Measurements from ENCODE around the gene ABCA12. TPM values are rescaled to one million over a fixed set of nuclear protein-coding genes. Genes with fewer than 3 reads are reported as not detected.

The ABCA12 gene
- total RNA-seq, 2 experiments from 2014 or later = not detected

DNA sequence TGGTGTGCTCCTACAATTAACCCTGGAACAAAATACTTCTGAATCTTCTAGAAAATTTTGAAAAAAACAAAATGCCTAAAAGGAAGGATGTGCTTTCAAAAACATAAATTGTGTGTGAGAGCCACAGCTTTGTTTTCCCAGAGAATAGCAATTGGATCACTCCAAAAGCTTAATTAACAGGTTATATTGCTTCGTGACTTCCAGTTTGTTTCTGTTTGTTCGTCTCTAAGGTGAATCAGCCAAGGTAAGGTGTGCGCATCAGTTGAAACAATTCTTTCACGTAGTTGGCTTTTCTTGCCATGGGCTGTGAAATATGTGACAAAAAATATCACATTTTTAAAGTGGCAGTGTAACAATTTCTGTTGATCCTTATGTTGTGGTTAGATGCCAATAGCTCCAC is 238.7 kb downstream of the ABCA12 start:
- CTCF ChIA-PET = no interaction called here

DNA sequence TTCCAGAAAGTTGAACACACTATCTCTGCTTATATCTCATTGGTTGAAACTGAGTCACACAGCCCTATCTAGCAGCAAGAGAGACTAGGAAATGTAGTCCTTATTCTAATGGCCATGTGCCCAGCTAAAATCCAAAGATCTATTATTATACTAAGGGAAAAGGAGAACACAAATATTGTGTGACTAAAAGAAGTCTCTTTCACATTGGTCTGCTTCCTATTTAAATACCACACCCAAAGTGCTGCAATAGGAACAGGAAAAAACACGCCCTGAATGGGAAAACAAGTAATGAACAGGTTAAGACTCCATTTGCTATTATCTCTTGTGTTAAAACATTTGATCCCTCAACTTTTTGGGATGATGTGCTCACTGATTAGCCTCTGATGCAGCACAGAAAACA is 242.2 kb downstream of the ABCA12 start:
- TF ChIP-seq, protein P1, sequence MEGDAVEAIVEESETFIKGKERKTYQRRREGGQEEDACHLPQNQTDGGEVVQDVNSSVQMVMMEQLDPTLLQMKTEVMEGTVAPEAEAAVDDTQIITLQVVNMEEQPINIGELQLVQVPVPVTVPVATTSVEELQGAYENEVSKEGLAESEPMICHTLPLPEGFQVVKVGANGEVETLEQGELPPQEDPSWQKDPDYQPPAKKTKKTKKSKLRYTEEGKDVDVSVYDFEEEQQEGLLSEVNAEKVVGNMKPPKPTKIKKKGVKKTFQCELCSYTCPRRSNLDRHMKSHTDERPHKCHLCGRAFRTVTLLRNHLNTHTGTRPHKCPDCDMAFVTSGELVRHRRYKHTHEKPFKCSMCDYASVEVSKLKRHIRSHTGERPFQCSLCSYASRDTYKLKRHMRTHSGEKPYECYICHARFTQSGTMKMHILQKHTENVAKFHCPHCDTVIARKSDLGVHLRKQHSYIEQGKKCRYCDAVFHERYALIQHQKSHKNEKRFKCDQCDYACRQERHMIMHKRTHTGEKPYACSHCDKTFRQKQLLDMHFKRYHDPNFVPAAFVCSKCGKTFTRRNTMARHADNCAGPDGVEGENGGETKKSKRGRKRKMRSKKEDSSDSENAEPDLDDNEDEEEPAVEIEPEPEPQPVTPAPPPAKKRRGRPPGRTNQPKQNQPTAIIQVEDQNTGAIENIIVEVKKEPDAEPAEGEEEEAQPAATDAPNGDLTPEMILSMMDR (IDR thresholded peaks at IDR 0.05) = no peak
- H3K27ac ChIP-seq (ENCODE audit: low read depth in 1 of 2, low read length in 2 of 2) = no peak overlapping the region
- Mint-ChIP-seq H3K36me3 (ENCODE audit: low read depth) (no peaks in the 10 kb centered on the region), H3K9me3 (no peaks in the 10 kb centered on the region), H3K4me3 (no peak overlapping the region), H3K4me1 (ENCODE audit: low read depth) (no peaks in the 10 kb centered on the region), H3K27me3 (peaks cover 9% of the 10 kb centered on the region), H3K27ac (no peak overlapping the region)
- no peaks in the 10 kb centered on the region for H3K27me3 ChIP-seq (ENCODE audit: control insufficient read depth in 1 of 2, insufficient read depth in 2 of 2, low read length in 2 of 2)
- no peak overlapping the region for H3K4me3 ChIP-seq (ENCODE audit: low read length)
- H3K9me3 ChIP-seq (ENCODE audit: control insufficient read depth in 1 of 2, insufficient read depth in 1 of 2, low read length in 2 of 2) = no peaks in the 10 kb centered on the region
- H3K36me3 ChIP-seq (ENCODE audit: insufficient read depth, low read length) = no peaks in the 10 kb centered on the region
- POLR2A ChIA-PET = no interaction called here
- ATAC-seq (ENCODE audit: poor library complexity) (no peak), DNase-seq (no peak)
- intact Hi-C loops (cut with DNase I, micrococcal nuclease) = no loop called here
- CTCF ChIA-PET = no interaction called here
- H3K4me1 ChIP-seq (ENCODE audit: insufficient read depth, low read length) = no peaks in the 10 kb centered on the region

More for the DNA sequence above, 238.7 kb downstream of the ABCA12 start:
- peaks cover 6% of the 10 kb centered on the region for H3K27me3 Mint-ChIP-seq
- DNase-seq (no peak), ATAC-seq (ENCODE audit: poor library complexity) (no peak)
- H3K4me1 Mint-ChIP-seq (ENCODE audit: low read depth) = no peaks in the 10 kb centered on the region
- H3K9me3 ChIP-seq (ENCODE audit: control insufficient read depth in 1 of 2, insufficient read depth in 1 of 2, low read length in 2 of 2) = no peaks in the 10 kb centered on the region
- H3K9me3 Mint-ChIP-seq = no peaks in the 10 kb centered on the region
- TF ChIP-seq, protein P1 (IDR thresholded peaks at IDR 0.05) = no peak
- no peak overlapping the region for H3K27ac Mint-ChIP-seq
- no peak overlapping the region for H3K4me3 ChIP-seq (ENCODE audit: low read length)
- no peak overlapping the region for H3K27ac ChIP-seq (ENCODE audit: low read depth in 1 of 2, low read length in 2 of 2)
- H3K4me1 ChIP-seq (ENCODE audit: insufficient read depth, low read length) = no peaks in the 10 kb centered on the region
- H3K36me3 Mint-ChIP-seq (ENCODE audit: low read depth) = no peaks in the 10 kb centered on the region
- no peak overlapping the region for H3K4me3 Mint-ChIP-seq
- H3K27me3 ChIP-seq (ENCODE audit: control insufficient read depth in 1 of 2, insufficient read depth in 2 of 2, low read length in 2 of 2) = no peaks in the 10 kb centered on the region
- no peaks in the 10 kb centered on the region for H3K36me3 ChIP-seq (ENCODE audit: insufficient read depth, low read length)
- intact Hi-C loops (cut with DNase I, micrococcal nuclease) = no loop called here
- POLR2A ChIA-PET = no interaction called here

DNA sequence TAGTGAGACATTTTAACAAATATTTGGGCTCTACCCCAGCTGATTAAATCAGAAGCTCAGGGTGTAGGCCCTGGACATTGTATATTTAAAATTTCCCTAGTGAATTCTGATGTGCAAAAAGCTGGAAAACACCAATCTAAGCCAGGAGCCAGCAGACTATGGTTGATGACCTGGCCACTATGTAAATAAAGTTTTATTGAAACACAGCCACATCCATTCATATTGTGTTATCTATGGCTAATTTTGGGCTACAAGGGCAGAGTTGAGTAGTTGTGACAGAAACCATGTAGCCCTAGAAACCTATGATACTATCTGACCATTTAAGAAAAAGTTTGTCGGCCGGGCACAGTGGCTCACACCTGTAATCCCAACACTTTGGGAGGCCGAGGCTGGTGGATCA is 243.0 kb downstream of the ABCA12 start:
- Mint-ChIP-seq H3K27ac (no peak overlapping the region), H3K9me3 (no peaks in the 10 kb centered on the region), H3K4me1 (ENCODE audit: low read depth) (no peaks in the 10 kb centered on the region), H3K27me3 (peaks cover 9% of the 10 kb centered on the region), H3K4me3 (no peak overlapping the region), H3K36me3 (ENCODE audit: low read depth) (no peaks in the 10 kb centered on the region)
- TF ChIP-seq, protein P1 (IDR thresholded peaks at IDR 0.05) = no peak
- ATAC-seq (ENCODE audit: poor library complexity) (no peak), DNase-seq (no peak)
- Histone ChIP-seq H3K27ac (ENCODE audit: low read depth in 1 of 2, low read length in 2 of 2) (no peak overlapping the region), H3K4me3 (ENCODE audit: low read length) (no peak overlapping the region), H3K4me1 (ENCODE audit: insufficient read depth, low read length) (no peaks in the 10 kb centered on the region), H3K36me3 (ENCODE audit: insufficient read depth, low read length) (no peaks in the 10 kb centered on the region), H3K27me3 (ENCODE audit: control insufficient read depth in 1 of 2, insufficient read depth in 2 of 2, low read length in 2 of 2) (no peaks in the 10 kb centered on the region), H3K9me3 (ENCODE audit: control insufficient read depth in 1 of 2, insufficient read depth in 1 of 2, low read length in 2 of 2) (no peaks in the 10 kb centered on the region)
- intact Hi-C loops (cut with DNase I, micrococcal nuclease) = no loop called here
- POLR2A ChIA-PET = no interaction called here
- CTCF ChIA-PET = no interaction called here
